GM12801 (cell line): Measurements from ENCODE around the gene RBM10.

Experiments
- CTCF ChIP-seq: IDR thresholded peaks from one replicate; pipeline ENCODE4 v1.5.1; 2011; ENCODE audit warnings: control low read depth; ENCODE audit not compliant: insufficient read length; ENCODE audit errors: extremely low read depth

The RBM10 gene

GRCh38 chrX:47129899-47130358 lies 15.1 kb upstream of the RBM10 start:
- TF ChIP-seq CTCF, result no peak

GRCh38 chrX:47133493-47133892 lies 11.5 kb upstream of the RBM10 start:
- no peak for TF ChIP-seq CTCF

- TF ChIP-seq CTCF, result no peak
These were observed 6.8 kb upstream of the RBM10 start for GRCh38 chrX:47138171-47138570.

- TF ChIP-seq CTCF, result no peak
These were observed 961 bp upstream of the RBM10 start for GRCh38 chrX:47143894-47144625.

GRCh38 chrX:47145395-47146120 lies 537 bp downstream of the RBM10 start:
- TF ChIP-seq CTCF, result no peak

- no peak for TF ChIP-seq CTCF
These were observed 1.3 kb downstream of the RBM10 start for GRCh38 chrX:47146121-47146935.

GRCh38 chrX:47146936-47147859 lies 2.2 kb downstream of the RBM10 start:
- TF ChIP-seq CTCF, result no peak
